GM23338 (cell line): ENCODE results near the gene SLC25A36. TPM values are rescaled to one million over a fixed set of nuclear protein-coding genes. Genes with fewer than 3 reads are reported as not detected.

ENCODE experiments used
- ATAC-seq: fragments of 200-7000 bp; cut with Tn5 transposase; 3 replicates; pipeline ENCODE4 v1.9.1; 2020
- DNase-seq: peaks from one replicate; pipeline ENCODE4 v3.0.0-alpha.2; 2015; ENCODE audit warnings: low spot score
- H2AFZ ChIP-seq: fragments of 200-600 bp; sonication (generic); 2 replicates; pipeline ENCODE4 v1.8.0; 2016; ENCODE audit warnings: antibody characterized with exemption, mild to moderate bottlenecking, moderate library complexity
- H3F3A ChIP-seq: fragments of 200-600 bp; sonication (generic); replicated peaks from 2 replicates; pipeline ENCODE4 v1.8.0; 2017; ENCODE audit warnings: antibody characterized with exemption, mixed run types, low read depth
- H3K27ac ChIP-seq: fragments of 200-600 bp; sonication (generic); 2 replicates; pipeline ENCODE4 v1.6.1; 2016; ENCODE audit warnings: low read depth
- H3K27me3 ChIP-seq: fragments of 200-600 bp; sonication (generic); 2 replicates; pipeline ENCODE4 v1.8.0; 2016; ENCODE audit warnings: mild to moderate bottlenecking, mixed run types, moderate library complexity; ENCODE audit not compliant: insufficient read depth
- H3K36me3 ChIP-seq: fragments of 200-600 bp; sonication (generic); 2 replicates; pipeline ENCODE4 v1.8.0; 2016; ENCODE audit warnings: mild to moderate bottlenecking; ENCODE audit not compliant: insufficient read depth
- H3K4me1 ChIP-seq: fragments of 200-600 bp; sonication (generic); 2 replicates; pipeline ENCODE4 v1.8.0; 2016; ENCODE audit warnings: mild to moderate bottlenecking, moderate library complexity; ENCODE audit not compliant: insufficient read depth
- H3K4me2 ChIP-seq: fragments of 200-600 bp; sonication (generic); 2 replicates; pipeline ENCODE4 v1.7.1; 2017; ENCODE audit warnings: mixed run types
- H3K4me3 ChIP-seq: fragments of 200-600 bp; sonication (generic); 2 replicates; pipeline ENCODE4 v1.6.1; 2016; ENCODE audit warnings: mixed run types
- H3K79me2 ChIP-seq: fragments of 200-600 bp; sonication (generic); replicated peaks from 2 replicates; pipeline ENCODE4 v1.8.0; 2017; ENCODE audit warnings: mild to moderate bottlenecking; ENCODE audit not compliant: insufficient read depth
- H3K9me2 ChIP-seq: fragments of 200-600 bp; sonication (generic); 2 replicates; pipeline ENCODE4 v1.8.0; 2017; ENCODE audit not compliant: insufficient read depth
- H4K20me1 ChIP-seq: fragments of 200-600 bp; sonication (generic); replicated peaks from 2 replicates; pipeline ENCODE4 v1.8.0; 2017; ENCODE audit warnings: mild to moderate bottlenecking; ENCODE audit not compliant: insufficient read depth
- H3K27ac Mint-ChIP-seq: 2 replicates; pipeline ENCODE4 v1.8.0; 2020; ENCODE audit warnings: inconsistent platforms, mild to moderate bottlenecking, moderate library complexity, mixed read lengths
- H3K27me3 Mint-ChIP-seq: 3 replicates; pipeline ENCODE4 v1.8.0; 2022; ENCODE audit warnings: low read depth, mild to moderate bottlenecking, moderate library complexity, mixed read lengths, inconsistent platforms; ENCODE audit not compliant: insufficient read depth, poor library complexity
- H3K36me3 Mint-ChIP-seq: 3 replicates; pipeline ENCODE4 v1.8.0; 2021; ENCODE audit warnings: low read depth, mild to moderate bottlenecking, inconsistent platforms, moderate library complexity, mixed read lengths
- H3K4me1 Mint-ChIP-seq: 3 replicates; pipeline ENCODE4 v1.8.0; 2020; ENCODE audit warnings: mild to moderate bottlenecking, inconsistent platforms, mixed read lengths
- H3K4me3 Mint-ChIP-seq: 3 replicates; pipeline ENCODE4 v1.8.0; 2021; ENCODE audit warnings: moderate library complexity, mild to moderate bottlenecking, inconsistent platforms, mixed read lengths
- H3K9me3 Mint-ChIP-seq: 3 replicates; pipeline ENCODE4 v1.8.0; 2020; ENCODE audit warnings: moderate library complexity, mild to moderate bottlenecking, inconsistent platforms, mixed read lengths
- CREB1 ChIP-seq: fragments of 250-450 bp; sonication (Bioruptor Pico); IDR thresholded peaks from 2 replicates; pipeline ENCODE4 v1.5.0; 2020; ENCODE audit warnings: low read depth, mild to moderate bottlenecking, moderate library complexity
- EZH2 ChIP-seq: fragments of 200-600 bp; sonication (generic); IDR thresholded peaks from one replicate; pipeline ENCODE4 v1.8.0; 2017; ENCODE audit warnings: antibody characterized with exemption, mild to moderate bottlenecking, low read depth; ENCODE audit not compliant: unreplicated experiment
- EZH2phosphoT487 ChIP-seq: fragments of 200-600 bp; sonication (generic); IDR thresholded peaks from one replicate; pipeline ENCODE4 v1.8.1; 2018; ENCODE audit warnings: antibody characterized with exemption; ENCODE audit not compliant: unreplicated experiment
- JUNB ChIP-seq: IDR thresholded peaks from one replicate; pipeline ENCODE4 v1.6.1; 2016; ENCODE audit warnings: antibody characterized with exemption; ENCODE audit not compliant: unreplicated experiment
- NANOG ChIP-seq: IDR thresholded peaks from 2 replicates; pipeline ENCODE4 v1.6.1; 2016; ENCODE audit warnings: antibody characterized with exemption, borderline replicate concordance
- POLR2AphosphoS5 ChIP-seq: IDR thresholded peaks from 2 replicates; pipeline ENCODE4 v1.6.1; 2016; ENCODE audit warnings: antibody characterized with exemption, low read depth
- STAT1 ChIP-seq: IDR thresholded peaks from one replicate; pipeline ENCODE4 v1.6.1; 2016; ENCODE audit warnings: antibody characterized with exemption; ENCODE audit not compliant: unreplicated experiment
- ZNF114 ChIP-seq: fragments of 250-450 bp; sonication (Bioruptor Pico); IDR thresholded peaks from 2 replicates; pipeline ENCODE4 v1.5.0; 2020; ENCODE audit warnings: mild to moderate bottlenecking, moderate library complexity
- ZNF331 ChIP-seq: fragments of 250-450 bp; sonication (Bioruptor Pico); IDR thresholded peaks from 2 replicates; pipeline ENCODE4 v1.5.0; 2020; ENCODE audit warnings: low read depth, mild to moderate bottlenecking, moderate library complexity
- polyA plus RNA-seq: library from polyadenylated mRNA; unstranded; fragments of >200 nt; fragmentation: Nextera tagmentation; extraction: Ambion mirVana; gene quantifications from 2 replicates; pipeline ENCODE4 v1.2.1, GENCODE V29; 2016
- total RNA-seq: library from RNA; depleted of rRNA; stranded (reverse); fragments of >200 nt; shearing (Covaris generic); gene quantifications from 2 replicates; pipeline ENCODE4 v1.2.3, GENCODE V29; 2014
- TF ChIP-seq, protein P1 (sequence below): IDR thresholded peaks from one replicate; pipeline ENCODE4 v1.6.1; 2018; ENCODE audit warnings: antibody characterized with exemption; ENCODE audit not compliant: unreplicated experiment
- TF ChIP-seq, protein P2 (sequence below): IDR thresholded peaks from 2 replicates; pipeline ENCODE4 v1.6.1; 2016; ENCODE audit warnings: antibody characterized with exemption
- TF ChIP-seq, protein P3 (sequence below): fragments of 250-450 bp; sonication (Bioruptor Pico); IDR thresholded peaks from 2 replicates; pipeline ENCODE4 v1.5.0; 2020; ENCODE audit warnings: mild to moderate bottlenecking, moderate library complexity
- TF ChIP-seq, protein P4 (sequence below), 2 experiments: fragments of 200-600 bp in 1 of 2; sonication (generic) in 1 of 2; conservative IDR thresholded peaks; 2 replicates each; pipeline versions ENCODE4 v1.5.1 to v1.6.1; 2016 to 2017; ENCODE audit warnings: antibody characterized with exemption in 2 of 2, low read depth in 2 of 2, mild to moderate bottlenecking in 2 of 2, moderate library complexity in 1 of 2

Gene SLC25A36
- total and polyA plus RNA-seq, 2 experiments from 2014 or later, result 113 to 123 TPM

DNA sequence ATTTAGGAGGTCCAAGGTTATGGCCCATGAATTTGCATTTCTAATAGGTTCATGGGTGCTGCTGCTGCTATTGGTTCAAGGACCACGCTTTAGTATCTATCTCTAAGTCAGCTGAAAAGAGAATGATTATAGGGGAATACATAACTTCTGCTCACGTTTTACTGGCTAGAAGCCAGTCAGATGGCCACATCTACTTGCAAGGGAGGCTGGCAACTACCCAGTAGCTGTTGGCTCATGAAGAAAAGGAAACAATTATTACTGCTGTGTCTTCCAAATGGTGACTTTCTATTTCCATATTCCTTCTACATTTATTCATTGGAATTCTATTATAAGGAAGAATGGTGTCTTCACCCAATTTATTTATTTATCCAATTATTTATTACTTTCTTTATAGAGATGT, 54.2 kb downstream of the SLC25A36 start:
- TF ChIP-seq ZNF331 (CRISPR knock-in tag) (no peak), POLR2AphosphoS5 (no peak), NANOG (no peak), EZH2phosphoT487 (no peak), CREB1 (CRISPR knock-in tag) (no peak), ZNF114 (CRISPR knock-in tag) (no peak), JUNB (no peak), EZH2 (no peak), STAT1 (no peak)
- TF ChIP-seq, protein P1, sequence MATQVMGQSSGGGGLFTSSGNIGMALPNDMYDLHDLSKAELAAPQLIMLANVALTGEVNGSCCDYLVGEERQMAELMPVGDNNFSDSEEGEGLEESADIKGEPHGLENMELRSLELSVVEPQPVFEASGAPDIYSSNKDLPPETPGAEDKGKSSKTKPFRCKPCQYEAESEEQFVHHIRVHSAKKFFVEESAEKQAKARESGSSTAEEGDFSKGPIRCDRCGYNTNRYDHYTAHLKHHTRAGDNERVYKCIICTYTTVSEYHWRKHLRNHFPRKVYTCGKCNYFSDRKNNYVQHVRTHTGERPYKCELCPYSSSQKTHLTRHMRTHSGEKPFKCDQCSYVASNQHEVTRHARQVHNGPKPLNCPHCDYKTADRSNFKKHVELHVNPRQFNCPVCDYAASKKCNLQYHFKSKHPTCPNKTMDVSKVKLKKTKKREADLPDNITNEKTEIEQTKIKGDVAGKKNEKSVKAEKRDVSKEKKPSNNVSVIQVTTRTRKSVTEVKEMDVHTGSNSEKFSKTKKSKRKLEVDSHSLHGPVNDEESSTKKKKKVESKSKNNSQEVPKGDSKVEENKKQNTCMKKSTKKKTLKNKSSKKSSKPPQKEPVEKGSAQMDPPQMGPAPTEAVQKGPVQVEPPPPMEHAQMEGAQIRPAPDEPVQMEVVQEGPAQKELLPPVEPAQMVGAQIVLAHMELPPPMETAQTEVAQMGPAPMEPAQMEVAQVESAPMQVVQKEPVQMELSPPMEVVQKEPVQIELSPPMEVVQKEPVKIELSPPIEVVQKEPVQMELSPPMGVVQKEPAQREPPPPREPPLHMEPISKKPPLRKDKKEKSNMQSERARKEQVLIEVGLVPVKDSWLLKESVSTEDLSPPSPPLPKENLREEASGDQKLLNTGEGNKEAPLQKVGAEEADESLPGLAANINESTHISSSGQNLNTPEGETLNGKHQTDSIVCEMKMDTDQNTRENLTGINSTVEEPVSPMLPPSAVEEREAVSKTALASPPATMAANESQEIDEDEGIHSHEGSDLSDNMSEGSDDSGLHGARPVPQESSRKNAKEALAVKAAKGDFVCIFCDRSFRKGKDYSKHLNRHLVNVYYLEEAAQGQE, result no peak
- TF ChIP-seq, protein P2, sequence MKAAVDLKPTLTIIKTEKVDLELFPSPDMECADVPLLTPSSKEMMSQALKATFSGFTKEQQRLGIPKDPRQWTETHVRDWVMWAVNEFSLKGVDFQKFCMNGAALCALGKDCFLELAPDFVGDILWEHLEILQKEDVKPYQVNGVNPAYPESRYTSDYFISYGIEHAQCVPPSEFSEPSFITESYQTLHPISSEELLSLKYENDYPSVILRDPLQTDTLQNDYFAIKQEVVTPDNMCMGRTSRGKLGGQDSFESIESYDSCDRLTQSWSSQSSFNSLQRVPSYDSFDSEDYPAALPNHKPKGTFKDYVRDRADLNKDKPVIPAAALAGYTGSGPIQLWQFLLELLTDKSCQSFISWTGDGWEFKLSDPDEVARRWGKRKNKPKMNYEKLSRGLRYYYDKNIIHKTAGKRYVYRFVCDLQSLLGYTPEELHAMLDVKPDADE, result no peak
- TF ChIP-seq, protein P3, sequence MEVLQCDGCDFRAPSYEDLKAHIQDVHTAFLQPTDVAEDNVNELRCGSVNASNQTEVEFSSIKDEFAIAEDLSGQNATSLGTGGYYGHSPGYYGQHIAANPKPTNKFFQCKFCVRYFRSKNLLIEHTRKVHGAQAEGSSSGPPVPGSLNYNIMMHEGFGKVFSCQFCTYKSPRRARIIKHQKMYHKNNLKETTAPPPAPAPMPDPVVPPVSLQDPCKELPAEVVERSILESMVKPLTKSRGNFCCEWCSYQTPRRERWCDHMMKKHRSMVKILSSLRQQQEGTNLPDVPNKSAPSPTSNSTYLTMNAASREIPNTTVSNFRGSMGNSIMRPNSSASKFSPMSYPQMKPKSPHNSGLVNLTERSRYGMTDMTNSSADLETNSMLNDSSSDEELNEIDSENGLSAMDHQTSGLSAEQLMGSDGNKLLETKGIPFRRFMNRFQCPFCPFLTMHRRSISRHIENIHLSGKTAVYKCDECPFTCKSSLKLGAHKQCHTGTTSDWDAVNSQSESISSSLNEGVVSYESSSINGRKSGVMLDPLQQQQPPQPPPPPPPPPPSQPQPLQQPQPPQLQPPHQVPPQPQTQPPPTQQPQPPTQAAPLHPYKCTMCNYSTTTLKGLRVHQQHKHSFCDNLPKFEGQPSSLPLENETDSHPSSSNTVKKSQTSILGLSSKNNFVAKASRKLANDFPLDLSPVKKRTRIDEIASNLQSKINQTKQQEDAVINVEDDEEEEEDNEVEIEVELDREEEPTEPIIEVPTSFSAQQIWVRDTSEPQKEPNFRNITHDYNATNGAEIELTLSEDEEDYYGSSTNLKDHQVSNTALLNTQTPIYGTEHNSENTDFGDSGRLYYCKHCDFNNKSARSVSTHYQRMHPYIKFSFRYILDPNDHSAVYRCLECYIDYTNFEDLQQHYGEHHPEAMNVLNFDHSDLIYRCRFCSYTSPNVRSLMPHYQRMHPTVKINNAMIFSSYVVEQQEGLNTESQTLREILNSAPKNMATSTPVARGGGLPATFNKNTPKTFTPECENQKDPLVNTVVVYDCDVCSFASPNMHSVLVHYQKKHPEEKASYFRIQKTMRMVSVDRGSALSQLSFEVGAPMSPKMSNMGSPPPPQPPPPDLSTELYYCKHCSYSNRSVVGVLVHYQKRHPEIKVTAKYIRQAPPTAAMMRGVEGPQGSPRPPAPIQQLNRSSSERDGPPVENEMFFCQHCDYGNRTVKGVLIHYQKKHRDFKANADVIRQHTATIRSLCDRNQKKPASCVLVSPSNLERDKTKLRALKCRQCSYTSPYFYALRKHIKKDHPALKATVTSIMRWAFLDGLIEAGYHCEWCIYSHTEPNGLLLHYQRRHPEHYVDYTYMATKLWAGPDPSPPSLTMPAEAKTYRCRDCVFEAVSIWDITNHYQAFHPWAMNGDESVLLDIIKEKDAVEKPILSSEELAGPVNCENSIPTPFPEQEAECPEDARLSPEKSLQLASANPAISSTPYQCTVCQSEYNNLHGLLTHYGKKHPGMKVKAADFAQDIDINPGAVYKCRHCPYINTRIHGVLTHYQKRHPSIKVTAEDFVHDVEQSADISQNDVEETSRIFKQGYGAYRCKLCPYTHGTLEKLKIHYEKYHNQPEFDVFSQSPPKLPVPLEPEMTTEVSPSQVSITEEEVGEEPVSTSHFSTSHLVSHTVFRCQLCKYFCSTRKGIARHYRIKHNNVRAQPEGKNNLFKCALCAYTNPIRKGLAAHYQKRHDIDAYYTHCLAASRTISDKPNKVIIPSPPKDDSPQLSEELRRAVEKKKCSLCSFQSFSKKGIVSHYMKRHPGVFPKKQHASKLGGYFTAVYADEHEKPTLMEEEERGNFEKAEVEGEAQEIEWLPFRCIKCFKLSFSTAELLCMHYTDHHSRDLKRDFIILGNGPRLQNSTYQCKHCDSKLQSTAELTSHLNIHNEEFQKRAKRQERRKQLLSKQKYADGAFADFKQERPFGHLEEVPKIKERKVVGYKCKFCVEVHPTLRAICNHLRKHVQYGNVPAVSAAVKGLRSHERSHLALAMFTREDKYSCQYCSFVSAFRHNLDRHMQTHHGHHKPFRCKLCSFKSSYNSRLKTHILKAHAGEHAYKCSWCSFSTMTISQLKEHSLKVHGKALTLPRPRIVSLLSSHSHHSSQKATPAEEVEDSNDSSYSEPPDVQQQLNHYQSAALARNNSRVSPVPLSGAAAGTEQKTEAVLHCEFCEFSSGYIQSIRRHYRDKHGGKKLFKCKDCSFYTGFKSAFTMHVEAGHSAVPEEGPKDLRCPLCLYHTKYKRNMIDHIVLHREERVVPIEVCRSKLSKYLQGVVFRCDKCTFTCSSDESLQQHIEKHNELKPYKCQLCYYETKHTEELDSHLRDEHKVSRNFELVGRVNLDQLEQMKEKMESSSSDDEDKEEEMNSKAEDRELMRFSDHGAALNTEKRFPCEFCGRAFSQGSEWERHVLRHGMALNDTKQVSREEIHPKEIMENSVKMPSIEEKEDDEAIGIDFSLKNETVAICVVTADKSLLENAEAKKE, result no peak
- TF ChIP-seq, protein P4, sequence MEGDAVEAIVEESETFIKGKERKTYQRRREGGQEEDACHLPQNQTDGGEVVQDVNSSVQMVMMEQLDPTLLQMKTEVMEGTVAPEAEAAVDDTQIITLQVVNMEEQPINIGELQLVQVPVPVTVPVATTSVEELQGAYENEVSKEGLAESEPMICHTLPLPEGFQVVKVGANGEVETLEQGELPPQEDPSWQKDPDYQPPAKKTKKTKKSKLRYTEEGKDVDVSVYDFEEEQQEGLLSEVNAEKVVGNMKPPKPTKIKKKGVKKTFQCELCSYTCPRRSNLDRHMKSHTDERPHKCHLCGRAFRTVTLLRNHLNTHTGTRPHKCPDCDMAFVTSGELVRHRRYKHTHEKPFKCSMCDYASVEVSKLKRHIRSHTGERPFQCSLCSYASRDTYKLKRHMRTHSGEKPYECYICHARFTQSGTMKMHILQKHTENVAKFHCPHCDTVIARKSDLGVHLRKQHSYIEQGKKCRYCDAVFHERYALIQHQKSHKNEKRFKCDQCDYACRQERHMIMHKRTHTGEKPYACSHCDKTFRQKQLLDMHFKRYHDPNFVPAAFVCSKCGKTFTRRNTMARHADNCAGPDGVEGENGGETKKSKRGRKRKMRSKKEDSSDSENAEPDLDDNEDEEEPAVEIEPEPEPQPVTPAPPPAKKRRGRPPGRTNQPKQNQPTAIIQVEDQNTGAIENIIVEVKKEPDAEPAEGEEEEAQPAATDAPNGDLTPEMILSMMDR (conservative IDR thresholded peaks at IDR 0.05; ENCODE audit: low read depth in 2 of 2), result no peak
- peaks cover 2% of the 10 kb centered on the region for H3K27me3 Mint-ChIP-seq
- no peak for ATAC-seq
- no peak overlapping the region for H3K27ac Mint-ChIP-seq
- no peaks in the 10 kb centered on the region for H4K20me1 ChIP-seq
- 0 out of 3 replicates have a peak, but pooled peaks cover 4% of the 10 kb centered on the region for H3K36me3 Mint-ChIP-seq
- H3K4me1 Mint-ChIP-seq, result no peaks in the 10 kb centered on the region
- H3K36me3 ChIP-seq, result no peaks in the 10 kb centered on the region
- H3K9me3 Mint-ChIP-seq, result peaks cover 35% of the 10 kb centered on the region
- no peak for DNase-seq
- no peak overlapping the region for H2AFZ ChIP-seq
- H3F3A ChIP-seq, result no peaks in the 10 kb centered on the region
- H3K9me2 ChIP-seq, result no peaks in the 10 kb centered on the region
- H3K79me2 ChIP-seq, result no peaks in the 10 kb centered on the region
- H3K27me3 ChIP-seq, result no peaks in the 10 kb centered on the region
- no peak overlapping the region for H3K4me2 ChIP-seq
- H3K4me3 ChIP-seq, result no peak overlapping the region
- H3K4me1 ChIP-seq, result no peaks in the 10 kb centered on the region
- H3K4me3 Mint-ChIP-seq, result no peak overlapping the region
- H3K27ac ChIP-seq, result no peak overlapping the region
